ENCODE measurements around the gene MACF1.

DNA sequence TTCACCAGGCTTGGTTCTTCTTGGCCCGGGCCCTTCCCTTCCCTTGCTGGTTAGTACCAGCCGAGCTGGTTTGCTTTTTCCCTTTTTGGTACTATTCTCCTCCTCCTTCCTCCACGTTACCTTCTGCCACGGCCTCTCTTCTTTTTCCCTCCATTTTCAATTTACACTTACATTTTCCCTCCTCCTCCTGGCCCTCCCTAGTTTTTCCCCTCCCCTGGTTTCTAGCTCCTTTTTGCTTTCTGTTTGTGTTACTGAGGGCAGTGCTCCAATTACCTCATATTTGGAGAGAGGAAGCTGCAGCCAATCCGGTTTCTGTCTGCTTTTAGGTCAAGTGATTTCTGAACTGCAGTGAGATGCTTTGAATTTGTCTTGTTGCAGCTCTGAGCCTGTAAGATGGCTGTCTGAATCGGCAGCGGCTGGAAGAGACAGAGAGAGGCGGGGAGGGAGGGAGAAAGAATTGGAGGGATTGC lies 63.7 kb downstream of the MACF1 start:
- TF ChIP-seq, protein P1, sequence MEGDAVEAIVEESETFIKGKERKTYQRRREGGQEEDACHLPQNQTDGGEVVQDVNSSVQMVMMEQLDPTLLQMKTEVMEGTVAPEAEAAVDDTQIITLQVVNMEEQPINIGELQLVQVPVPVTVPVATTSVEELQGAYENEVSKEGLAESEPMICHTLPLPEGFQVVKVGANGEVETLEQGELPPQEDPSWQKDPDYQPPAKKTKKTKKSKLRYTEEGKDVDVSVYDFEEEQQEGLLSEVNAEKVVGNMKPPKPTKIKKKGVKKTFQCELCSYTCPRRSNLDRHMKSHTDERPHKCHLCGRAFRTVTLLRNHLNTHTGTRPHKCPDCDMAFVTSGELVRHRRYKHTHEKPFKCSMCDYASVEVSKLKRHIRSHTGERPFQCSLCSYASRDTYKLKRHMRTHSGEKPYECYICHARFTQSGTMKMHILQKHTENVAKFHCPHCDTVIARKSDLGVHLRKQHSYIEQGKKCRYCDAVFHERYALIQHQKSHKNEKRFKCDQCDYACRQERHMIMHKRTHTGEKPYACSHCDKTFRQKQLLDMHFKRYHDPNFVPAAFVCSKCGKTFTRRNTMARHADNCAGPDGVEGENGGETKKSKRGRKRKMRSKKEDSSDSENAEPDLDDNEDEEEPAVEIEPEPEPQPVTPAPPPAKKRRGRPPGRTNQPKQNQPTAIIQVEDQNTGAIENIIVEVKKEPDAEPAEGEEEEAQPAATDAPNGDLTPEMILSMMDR (IDR thresholded peaks at IDR 0.05) = no peak
- TF ChIP-seq POLR2AphosphoS5 (IDR thresholded peaks at IDR 0.05) (peak; percentile 73 to 78), EP300 (IDR thresholded peaks at IDR 0.05) (no peak)

Measured in esophagus muscularis mucosa (tissue), 4 donors.